ENCODE measurements around the gene GINS3.
A peak's percentile ranks its signal among the peaks of the same experiment; 100 is the strongest.
"Not testable (repeated sequence)": the region's sequence is repeated elsewhere in the genome, so short reads cannot be mapped to it uniquely, and the experiment has no call there.

Gene GINS3

DNA sequence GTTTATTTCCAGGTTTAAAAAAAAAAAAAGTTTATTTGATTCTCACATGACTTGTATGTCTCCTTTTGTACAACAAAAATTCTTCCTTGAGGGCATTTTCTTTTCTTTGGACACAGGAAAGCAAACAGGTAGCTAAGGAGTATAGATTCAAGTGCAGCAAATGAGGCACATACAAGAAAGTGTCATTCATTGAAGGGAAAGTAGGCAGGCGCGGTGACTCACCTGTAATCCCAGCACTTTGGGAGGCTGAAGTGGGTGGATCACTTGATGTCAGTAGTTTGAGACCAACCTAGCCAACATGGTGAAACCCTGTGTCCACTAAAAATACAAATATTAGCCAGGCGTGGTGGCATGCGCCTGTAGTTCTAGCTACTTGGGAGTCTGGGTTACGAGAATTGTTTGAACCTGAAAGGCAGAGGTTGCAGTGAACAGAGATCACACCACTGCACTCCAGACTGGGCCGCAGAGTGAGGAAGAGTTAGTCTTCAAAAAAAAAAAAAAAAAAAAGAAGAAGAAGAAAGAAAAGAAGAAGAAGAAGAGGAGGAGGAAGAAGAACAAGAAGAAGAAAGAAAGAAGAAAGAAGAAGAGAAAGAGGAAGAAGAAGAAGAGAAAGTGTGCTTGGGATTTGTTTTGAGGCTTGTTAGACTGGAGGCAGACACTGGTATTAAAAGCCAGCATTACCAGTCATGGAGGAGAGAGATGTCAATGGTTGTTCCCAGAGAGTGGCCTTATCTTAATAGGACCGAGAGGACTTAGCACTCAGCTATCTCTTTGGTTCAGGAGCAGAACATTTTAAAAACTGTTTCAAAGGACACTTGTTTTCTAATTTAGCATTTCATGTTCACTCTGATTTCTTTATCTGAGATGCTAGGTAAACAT is 19.7 kb downstream of the GINS3 start:
- Histone ChIP-seq H3K4me2 (ENCODE audit: low read depth, low read length, poor library complexity, severe bottlenecking) (no peak overlapping the region), H3K4me1 (ENCODE audit: insufficient read depth, low read length, poor library complexity, severe bottlenecking) (peaks cover 7% of the 10 kb centered on the region), H3F3A (ENCODE audit: low read depth) (no peaks in the 10 kb centered on the region)

DNA sequence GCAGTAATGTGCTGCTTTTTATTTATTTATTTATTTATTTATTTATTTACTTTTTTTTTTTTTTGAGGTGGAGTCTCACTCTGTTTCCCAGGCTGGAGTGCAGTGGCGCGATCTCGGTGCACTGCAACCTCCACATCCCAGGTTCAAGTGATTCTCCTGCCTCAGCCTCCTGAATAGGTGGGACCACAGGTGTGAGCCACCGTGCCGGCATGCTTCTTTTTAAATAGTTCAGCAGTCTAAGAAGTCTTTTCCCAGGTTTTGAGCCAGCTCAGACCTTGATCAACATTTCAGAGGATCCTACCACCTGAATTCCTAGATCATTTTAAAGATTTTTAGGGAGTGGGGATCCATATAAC is 20.3 kb downstream of the GINS3 start:
- H3K9me2 ChIP-seq (replicated peaks; ENCODE audit: low read depth, low read length); H4K20me1 ChIP-seq (ENCODE audit: insufficient read depth, low read length, poor library complexity, severe bottlenecking); H2AFZ ChIP-seq (ENCODE audit: low read length); H3K9ac ChIP-seq (ENCODE audit: low read depth, low read length, poor library complexity, severe bottlenecking); H3F3A ChIP-seq (ENCODE audit: low read depth); H3K4me3 ChIP-seq (ENCODE audit: low read length, poor library complexity, severe bottlenecking); H3K27me3 ChIP-seq (ENCODE audit: insufficient read depth, low read length, poor library complexity, severe bottlenecking); H3K9me3 ChIP-seq (ENCODE audit: insufficient read depth, low read depth, low read length); H3K4me1 ChIP-seq (ENCODE audit: insufficient read depth, low read length, poor library complexity, severe bottlenecking); H3K36me3 ChIP-seq (ENCODE audit: insufficient read depth, low read length); H3K79me2 ChIP-seq (ENCODE audit: insufficient read depth, low read length); H3K4me2 ChIP-seq (ENCODE audit: low read depth, low read length, poor library complexity, severe bottlenecking): not testable (repeated sequence)

More for the DNA sequence above, 19.7 kb downstream of the GINS3 start:
- H3K9ac ChIP-seq (ENCODE audit: low read depth, low read length, poor library complexity, severe bottlenecking), result no peak overlapping the region
- TF ChIP-seq EZH2phosphoT487 (IDR thresholded peaks at IDR 0.05; ENCODE audit: borderline replicate concordance), result no peak
- TF ChIP-seq CTCF (conservative IDR thresholded peaks at IDR 0.05; ENCODE audit: low read length), result no peak
- H3K36me3 ChIP-seq (ENCODE audit: insufficient read depth, low read length), result no peaks in the 10 kb centered on the region
- no peak overlapping the region for H3K4me3 ChIP-seq (ENCODE audit: low read length, poor library complexity, severe bottlenecking)
- H4K20me1 ChIP-seq (ENCODE audit: insufficient read depth, low read length, poor library complexity, severe bottlenecking), result no peaks in the 10 kb centered on the region
- H3K79me2 ChIP-seq (ENCODE audit: insufficient read depth, low read length), result no peaks in the 10 kb centered on the region
- no peaks in the 10 kb centered on the region for H3K9me2 ChIP-seq (replicated peaks; ENCODE audit: low read depth, low read length)
- H3K27me3 ChIP-seq (ENCODE audit: insufficient read depth, low read length, poor library complexity, severe bottlenecking), result no peaks in the 10 kb centered on the region
- no peak overlapping the region for H2AFZ ChIP-seq (ENCODE audit: low read length)
- no peaks in the 10 kb centered on the region for H3K9me3 ChIP-seq (ENCODE audit: insufficient read depth, low read depth, low read length)

GRCh38 chr16:58413359-58413758 is 21.1 kb downstream of the GINS3 start:
- H3K9ac ChIP-seq (ENCODE audit: low read depth, low read length, poor library complexity, severe bottlenecking), result no peak overlapping the region
- H2AFZ ChIP-seq (ENCODE audit: low read length), result no peak overlapping the region
- no peaks in the 10 kb centered on the region for H3K27me3 ChIP-seq (ENCODE audit: insufficient read depth, low read length, poor library complexity, severe bottlenecking)
- no peak for TF ChIP-seq EZH2phosphoT487 (IDR thresholded peaks at IDR 0.05; ENCODE audit: borderline replicate concordance)
- TF ChIP-seq CTCF (conservative IDR thresholded peaks at IDR 0.05; ENCODE audit: low read length), result no peak
- no peaks in the 10 kb centered on the region for H3F3A ChIP-seq (ENCODE audit: low read depth)
- no peak overlapping the region for H3K4me3 ChIP-seq (ENCODE audit: low read length, poor library complexity, severe bottlenecking)
- H3K9me2 ChIP-seq (replicated peaks; ENCODE audit: low read depth, low read length), result no peaks in the 10 kb centered on the region
- H3K36me3 ChIP-seq (ENCODE audit: insufficient read depth, low read length), result no peaks in the 10 kb centered on the region
- no peaks in the 10 kb centered on the region for H3K79me2 ChIP-seq (ENCODE audit: insufficient read depth, low read length)
- no peaks in the 10 kb centered on the region for H3K9me3 ChIP-seq (ENCODE audit: insufficient read depth, low read depth, low read length)
- H4K20me1 ChIP-seq (ENCODE audit: insufficient read depth, low read length, poor library complexity, severe bottlenecking), result no peaks in the 10 kb centered on the region
- peaks cover 7% of the 10 kb centered on the region for H3K4me1 ChIP-seq (ENCODE audit: insufficient read depth, low read length, poor library complexity, severe bottlenecking)
- H3K4me2 ChIP-seq (ENCODE audit: low read depth, low read length, poor library complexity, severe bottlenecking), result peak overlapping the region; percentile 18

DNA sequence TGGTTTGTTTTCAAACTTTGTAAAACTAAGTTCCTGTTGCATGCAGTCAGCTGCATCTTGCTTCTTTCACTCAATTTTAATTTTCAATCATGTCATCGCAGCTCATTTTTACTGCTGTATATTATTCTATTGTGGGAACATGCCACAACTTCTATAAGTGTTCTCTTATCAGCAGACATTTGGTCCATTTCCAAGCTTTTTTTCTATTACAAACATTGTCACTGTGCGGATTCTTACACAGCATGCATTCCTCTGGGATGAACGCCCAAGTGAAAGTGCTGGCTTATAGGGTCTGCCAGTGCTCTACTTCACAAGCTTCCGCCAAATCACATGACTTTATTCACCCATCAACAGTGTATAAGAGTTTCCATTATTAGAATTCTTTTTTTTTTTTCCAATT is 22.7 kb downstream of the GINS3 start:
- TF ChIP-seq EZH2phosphoT487 (IDR thresholded peaks at IDR 0.05; ENCODE audit: borderline replicate concordance), result no peak
- TF ChIP-seq CTCF (conservative IDR thresholded peaks at IDR 0.05; ENCODE audit: low read length), result no peak
- H3K4me3 ChIP-seq (ENCODE audit: low read length, poor library complexity, severe bottlenecking), result no peak overlapping the region
- H3K4me2 ChIP-seq (ENCODE audit: low read depth, low read length, poor library complexity, severe bottlenecking), result no peak overlapping the region
- no peaks in the 10 kb centered on the region for H3K27me3 ChIP-seq (ENCODE audit: insufficient read depth, low read length, poor library complexity, severe bottlenecking)
- no peaks in the 10 kb centered on the region for H3K9me3 ChIP-seq (ENCODE audit: insufficient read depth, low read depth, low read length)
- H2AFZ ChIP-seq (ENCODE audit: low read length), result no peak overlapping the region
- H3K79me2 ChIP-seq (ENCODE audit: insufficient read depth, low read length), result no peaks in the 10 kb centered on the region
- H4K20me1 ChIP-seq (ENCODE audit: insufficient read depth, low read length, poor library complexity, severe bottlenecking), result no peaks in the 10 kb centered on the region
- H3K9me2 ChIP-seq (replicated peaks; ENCODE audit: low read depth, low read length), result no peaks in the 10 kb centered on the region
- H3F3A ChIP-seq (ENCODE audit: low read depth), result no peaks in the 10 kb centered on the region
- no peak overlapping the region for H3K9ac ChIP-seq (ENCODE audit: low read depth, low read length, poor library complexity, severe bottlenecking)
- no peaks in the 10 kb centered on the region for H3K36me3 ChIP-seq (ENCODE audit: insufficient read depth, low read length)
- H3K4me1 ChIP-seq (ENCODE audit: insufficient read depth, low read length, poor library complexity, severe bottlenecking), result peaks cover 7% of the 10 kb centered on the region

DNA sequence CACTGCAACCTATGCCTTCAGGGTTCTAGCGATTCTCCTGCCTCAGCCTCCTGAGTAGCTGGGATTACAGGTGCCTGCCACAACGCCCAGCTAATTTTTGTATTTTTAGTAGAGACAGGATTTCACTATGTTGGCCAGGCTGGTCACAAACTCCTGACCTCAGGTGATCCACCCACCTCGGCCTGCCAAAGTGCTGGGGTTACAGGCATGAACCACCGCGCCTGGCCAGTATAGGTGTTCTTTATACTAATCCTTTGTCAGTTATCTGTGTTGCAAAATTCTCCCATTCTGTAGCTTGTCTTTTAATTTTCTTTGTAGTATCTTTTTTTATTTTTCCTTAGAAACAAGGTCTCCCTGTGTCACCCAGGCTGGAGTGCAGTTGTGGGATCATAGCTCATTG is 23.7 kb downstream of the GINS3 start:
- H3K36me3 ChIP-seq (ENCODE audit: insufficient read depth, low read length); H3K79me2 ChIP-seq (ENCODE audit: insufficient read depth, low read length); H3K4me2 ChIP-seq (ENCODE audit: low read depth, low read length, poor library complexity, severe bottlenecking); H3K4me1 ChIP-seq (ENCODE audit: insufficient read depth, low read length, poor library complexity, severe bottlenecking); H3K9me3 ChIP-seq (ENCODE audit: insufficient read depth, low read depth, low read length); H3F3A ChIP-seq (ENCODE audit: low read depth); H3K27me3 ChIP-seq (ENCODE audit: insufficient read depth, low read length, poor library complexity, severe bottlenecking); H3K9ac ChIP-seq (ENCODE audit: low read depth, low read length, poor library complexity, severe bottlenecking); H3K4me3 ChIP-seq (ENCODE audit: low read length, poor library complexity, severe bottlenecking); H4K20me1 ChIP-seq (ENCODE audit: insufficient read depth, low read length, poor library complexity, severe bottlenecking); H2AFZ ChIP-seq (ENCODE audit: low read length); H3K9me2 ChIP-seq (replicated peaks; ENCODE audit: low read depth, low read length): not testable (repeated sequence)

All from Loucy (cell line).